ENCODE measurements around the gene RBMS2. TPM values are rescaled to one million over a fixed set of nuclear protein-coding genes. Genes with fewer than 3 reads are reported as not detected.
"Not testable (repeated sequence)": the region's sequence is repeated elsewhere in the genome, so short reads cannot be mapped to it uniquely, and the experiment has no call there.

The RBMS2 gene
- total RNA-seq, 1 donor from 2014 or later: 20.6 TPM

- peaks cover 17% of the 10 kb centered on the region for H3K4me1 ChIP-seq
- intact Hi-C loops (cut with DNase I): loop anchor here (5.0 kb wide), 1 partner anchor 60 kb away; no protein-coding TSS in a partner anchor
- no peak overlapping the region for H3K27ac ChIP-seq
- no peak overlapping the region for H3K4me3 ChIP-seq
- peaks cover 0 to 4% of the 10 kb centered on the region in 2 donors for H3K36me3 ChIP-seq
- no peak for DNase-seq (ENCODE audit: extremely low spot score in 2 of 2)
- TF ChIP-seq, protein P1, sequence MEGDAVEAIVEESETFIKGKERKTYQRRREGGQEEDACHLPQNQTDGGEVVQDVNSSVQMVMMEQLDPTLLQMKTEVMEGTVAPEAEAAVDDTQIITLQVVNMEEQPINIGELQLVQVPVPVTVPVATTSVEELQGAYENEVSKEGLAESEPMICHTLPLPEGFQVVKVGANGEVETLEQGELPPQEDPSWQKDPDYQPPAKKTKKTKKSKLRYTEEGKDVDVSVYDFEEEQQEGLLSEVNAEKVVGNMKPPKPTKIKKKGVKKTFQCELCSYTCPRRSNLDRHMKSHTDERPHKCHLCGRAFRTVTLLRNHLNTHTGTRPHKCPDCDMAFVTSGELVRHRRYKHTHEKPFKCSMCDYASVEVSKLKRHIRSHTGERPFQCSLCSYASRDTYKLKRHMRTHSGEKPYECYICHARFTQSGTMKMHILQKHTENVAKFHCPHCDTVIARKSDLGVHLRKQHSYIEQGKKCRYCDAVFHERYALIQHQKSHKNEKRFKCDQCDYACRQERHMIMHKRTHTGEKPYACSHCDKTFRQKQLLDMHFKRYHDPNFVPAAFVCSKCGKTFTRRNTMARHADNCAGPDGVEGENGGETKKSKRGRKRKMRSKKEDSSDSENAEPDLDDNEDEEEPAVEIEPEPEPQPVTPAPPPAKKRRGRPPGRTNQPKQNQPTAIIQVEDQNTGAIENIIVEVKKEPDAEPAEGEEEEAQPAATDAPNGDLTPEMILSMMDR (IDR thresholded peaks at IDR 0.05): no peak
- no peaks in the 10 kb centered on the region for H3K27me3 ChIP-seq
- H3K9me3 ChIP-seq: no peaks in the 10 kb centered on the region
Observed at GRCh38 chr12:56572288-56572687, 50.7 kb downstream of the RBMS2 start.

DNA sequence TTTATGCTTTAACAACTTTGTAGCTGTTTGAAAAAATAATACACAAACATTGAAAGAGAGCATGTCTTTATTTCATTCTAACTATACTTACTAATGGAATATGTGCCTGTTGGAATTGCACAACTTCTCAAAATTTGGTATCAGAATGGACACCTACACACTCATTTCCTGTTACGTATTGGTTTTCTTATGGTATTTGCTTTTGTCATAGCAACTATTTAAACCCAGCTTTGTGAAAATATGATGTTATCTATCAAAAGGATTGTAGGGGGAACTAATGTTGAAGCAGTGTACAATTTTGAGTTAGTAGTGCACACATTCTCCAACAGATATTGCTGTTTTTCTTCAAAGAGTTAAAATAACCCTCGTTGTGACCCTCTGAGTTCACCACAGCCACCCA is 52.6 kb downstream of the RBMS2 start:
- Histone ChIP-seq H3K9me3 (no peaks in the 10 kb centered on the region), H3K4me3 (no peak overlapping the region), H3K4me1 (peaks cover 14% of the 10 kb centered on the region), H3K27ac (no peak overlapping the region), H3K27me3 (no peaks in the 10 kb centered on the region), H3K36me3 (peaks cover 0 to 4% of the 10 kb centered on the region in 2 donors)
- DNase-seq (ENCODE audit: extremely low spot score in 2 of 2): no peak
- TF ChIP-seq POLR2AphosphoS5 (IDR thresholded peaks at IDR 0.05; ENCODE audit: insufficient read depth in 1 of 2, low read depth in 1 of 2) (no peak), POLR2A (IDR thresholded peaks at IDR 0.05) (no peak)
- TF ChIP-seq, protein P1 (IDR thresholded peaks at IDR 0.05): no peak
- intact Hi-C loops (cut with DNase I): loop anchor here (5.0 kb wide), 1 partner anchor 62 kb away; no protein-coding TSS in a partner anchor

DNA sequence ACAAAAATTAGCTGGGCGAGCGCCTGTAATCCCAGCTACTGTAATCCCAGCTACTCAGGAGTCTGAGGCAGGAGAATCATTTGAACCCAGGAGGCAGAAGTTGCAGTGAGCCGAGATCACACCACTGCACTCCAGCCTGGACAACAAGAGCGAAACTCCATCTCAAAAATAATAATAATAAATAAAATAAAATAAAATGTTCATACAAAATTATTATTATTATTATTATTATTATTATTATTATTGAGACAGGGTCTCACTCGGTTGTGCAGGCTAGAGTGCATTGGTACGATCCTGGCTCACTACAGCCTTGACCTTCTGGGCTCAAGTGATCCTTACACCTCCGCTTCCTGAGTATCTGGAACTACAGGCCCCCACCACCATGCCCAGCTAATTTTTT is 55.6 kb downstream of the RBMS2 start:
- H3K4me3 ChIP-seq; H3K27me3 ChIP-seq; DNase-seq (ENCODE audit: extremely low spot score in 2 of 2); H3K27ac ChIP-seq; H3K4me1 ChIP-seq; intact Hi-C loops (cut with DNase I); H3K9me3 ChIP-seq: not testable (repeated sequence)
- peaks cover 0 to 14% of the 10 kb centered on the region in 2 donors for H3K36me3 ChIP-seq

DNA sequence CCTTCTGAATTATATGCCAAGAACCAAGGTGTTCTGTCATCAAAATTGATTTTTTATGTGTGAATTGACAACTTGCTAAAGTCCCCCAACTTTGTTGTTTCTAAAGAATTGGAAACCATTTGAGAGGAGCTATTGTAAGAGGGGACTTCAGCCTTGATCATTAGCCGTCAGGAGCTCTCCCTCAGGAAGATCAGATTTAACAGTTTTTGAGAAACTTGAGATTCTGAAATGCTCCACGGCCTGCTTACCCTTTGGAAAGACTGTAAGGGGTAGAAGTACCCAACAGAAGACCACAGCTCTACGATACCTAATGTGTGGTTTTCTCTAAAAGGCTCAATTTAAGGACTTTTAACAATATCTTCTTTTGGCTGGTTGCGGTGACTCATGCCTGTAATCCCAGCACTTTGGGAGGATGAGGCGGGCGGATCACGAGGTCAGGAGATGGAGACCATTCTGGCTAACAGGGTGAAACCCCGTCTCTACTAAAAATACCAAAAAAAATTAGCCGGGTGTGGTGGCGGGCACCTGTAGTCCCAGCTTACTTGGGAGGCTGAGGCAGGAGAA is 57.4 kb downstream of the RBMS2 start:
- Histone ChIP-seq H3K27me3 (no peaks in the 10 kb centered on the region), H3K9me3 (no peaks in the 10 kb centered on the region), H3K4me1 (no peaks in the 10 kb centered on the region), H3K27ac (no peak overlapping the region), H3K36me3 (peaks cover 0 to 14% of the 10 kb centered on the region in 2 donors), H3K4me3 (no peak overlapping the region)
- intact Hi-C loops (cut with DNase I): no loop called here
- TF ChIP-seq, protein P1 (IDR thresholded peaks at IDR 0.05): no peak
- TF ChIP-seq POLR2AphosphoS5 (IDR thresholded peaks at IDR 0.05; ENCODE audit: insufficient read depth in 1 of 2, low read depth in 1 of 2) (no peak), POLR2A (IDR thresholded peaks at IDR 0.05) (no peak)
- DNase-seq (ENCODE audit: extremely low spot score in 2 of 2): no peak

DNA sequence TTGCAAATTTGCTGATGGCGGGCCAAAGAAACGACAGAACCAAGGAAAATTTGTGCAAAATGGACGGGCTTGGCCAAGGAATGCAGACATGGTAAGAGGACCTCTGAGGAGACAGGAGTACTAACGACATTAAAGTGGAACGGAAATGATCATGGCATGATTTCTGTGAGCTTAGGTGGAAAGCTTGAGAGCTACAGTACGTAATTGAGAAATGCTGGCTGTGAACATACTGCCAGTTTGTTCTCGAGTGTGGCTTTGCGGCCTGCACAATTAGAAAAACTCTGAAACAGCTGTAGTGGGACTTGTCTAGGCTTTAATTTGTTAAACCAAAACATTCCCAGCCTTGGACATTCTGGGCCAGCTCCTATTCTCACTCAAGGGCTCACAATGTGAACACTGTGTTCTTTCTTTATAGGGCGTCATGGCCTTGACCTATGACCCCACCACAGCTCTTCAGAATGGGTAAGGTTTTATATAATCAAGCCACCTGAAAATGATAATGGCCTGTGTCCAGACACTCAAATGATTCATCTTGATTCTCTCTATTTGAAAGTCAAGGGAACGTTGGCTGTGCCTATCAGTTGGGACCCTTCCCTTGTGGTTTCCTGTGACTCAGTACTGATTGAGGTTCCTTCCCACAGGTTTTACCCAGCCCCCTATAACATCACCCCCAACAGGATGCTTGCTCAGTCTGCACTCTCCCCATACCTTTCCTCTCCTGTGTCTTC is 60.0 kb downstream of the RBMS2 start:
- H3K27ac ChIP-seq: no peak overlapping the region
- H3K4me3 ChIP-seq: no peak overlapping the region
- DNase-seq (ENCODE audit: extremely low spot score in 2 of 2): no peak
- H3K27me3 ChIP-seq: no peaks in the 10 kb centered on the region
- H3K4me1 ChIP-seq: no peaks in the 10 kb centered on the region
- TF ChIP-seq, protein P1 (IDR thresholded peaks at IDR 0.05): no peak
- TF ChIP-seq POLR2AphosphoS5 (IDR thresholded peaks at IDR 0.05; ENCODE audit: insufficient read depth in 1 of 2, low read depth in 1 of 2) (no peak), POLR2A (IDR thresholded peaks at IDR 0.05) (no peak)
- intact Hi-C loops (cut with DNase I): no loop called here
- H3K36me3 ChIP-seq: peaks cover 0 to 18% of the 10 kb centered on the region in 2 donors
- H3K9me3 ChIP-seq: no peaks in the 10 kb centered on the region

Measured in vagina (tissue), 2 donors.